A673 (cell line): ENCODE data around the gene PAX5.

ENCODE experiments used
- CTCF ChIP-seq: fragments of 300-800, 200-600 bp; sonication (generic); conservative IDR thresholded peaks from 2 replicates; pipeline ENCODE4 v1.5.1; 2017; ENCODE audit warnings: low read depth, mild to moderate bottlenecking, antibody characterized with exemption, low read length, moderate library complexity, mixed read lengths
- EZH2 ChIP-seq: fragments of 200-600 bp; sonication (generic); IDR thresholded peaks from 2 replicates; pipeline ENCODE4 v1.6.1; 2017; ENCODE audit warnings: borderline replicate concordance, low read depth, mild to moderate bottlenecking, mixed read lengths, antibody characterized with exemption, low read length; ENCODE audit not compliant: poor library complexity, severe bottlenecking

GRCh38 chr9:36933676-36934215, 100.3 kb downstream of the PAX5 start:
- no peak for TF ChIP-seq CTCF
- no peak for TF ChIP-seq EZH2
